ENCODE results near the gene ANXA6.

The ANXA6 gene

GRCh38 chr5:151126199-151126645, 31.4 kb downstream of the ANXA6 start:
- DNase-seq: peak; percentile 72

- DNase-seq: no peak
Observed at GRCh38 chr5:151125421-151125820, 32.2 kb downstream of the ANXA6 start.

GRCh38 chr5:151123897-151124751, 33.5 kb downstream of the ANXA6 start:
- no peak for DNase-seq

- no peak for DNase-seq
Observed at GRCh38 chr5:151122828-151123227, 34.8 kb downstream of the ANXA6 start.

DNA sequence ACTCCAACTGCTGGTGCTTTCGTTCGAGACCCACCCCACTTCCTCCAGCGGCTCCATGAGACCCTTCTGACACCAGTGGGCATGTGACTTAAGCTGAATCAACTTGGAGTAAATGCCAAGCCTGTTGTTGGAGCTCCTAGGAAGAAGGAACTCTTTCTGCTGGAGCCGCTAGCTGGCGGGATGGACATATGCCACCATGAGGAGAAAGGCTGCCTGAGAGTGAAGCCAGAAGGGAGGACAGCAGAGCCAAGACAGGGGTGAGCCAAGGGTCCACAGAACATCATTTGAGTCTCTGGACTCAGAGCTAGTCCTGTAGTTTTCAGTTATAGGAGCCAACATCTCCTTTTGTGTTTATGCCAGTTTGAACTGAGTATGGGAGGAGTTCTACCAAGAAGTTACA, 35.9 kb downstream of the ANXA6 start:
- DNase-seq: no peak

DNA sequence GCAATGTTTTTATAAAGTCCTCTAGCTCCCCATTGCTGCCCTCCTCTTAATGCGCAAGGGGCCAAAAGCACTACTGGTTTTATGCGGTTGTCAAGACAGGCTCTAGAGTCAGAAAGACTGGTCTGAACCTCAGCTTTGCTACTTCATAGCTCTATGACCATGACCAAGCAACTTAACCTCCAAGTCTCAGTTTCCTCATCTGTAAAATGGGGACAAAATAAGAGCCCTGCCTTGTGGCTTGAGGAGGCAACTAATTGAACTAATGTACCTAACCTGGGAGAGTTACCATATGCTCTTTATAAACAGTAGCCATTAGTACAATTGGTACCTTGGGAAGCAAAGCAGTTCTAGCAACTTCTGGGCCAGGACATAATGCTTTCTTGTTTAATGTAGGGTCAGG, 36.5 kb downstream of the ANXA6 start:
- DNase-seq: no peak

GRCh38 chr5:151118913-151119575, 38.5 kb downstream of the ANXA6 start:
- DNase-seq: no peak

DNA sequence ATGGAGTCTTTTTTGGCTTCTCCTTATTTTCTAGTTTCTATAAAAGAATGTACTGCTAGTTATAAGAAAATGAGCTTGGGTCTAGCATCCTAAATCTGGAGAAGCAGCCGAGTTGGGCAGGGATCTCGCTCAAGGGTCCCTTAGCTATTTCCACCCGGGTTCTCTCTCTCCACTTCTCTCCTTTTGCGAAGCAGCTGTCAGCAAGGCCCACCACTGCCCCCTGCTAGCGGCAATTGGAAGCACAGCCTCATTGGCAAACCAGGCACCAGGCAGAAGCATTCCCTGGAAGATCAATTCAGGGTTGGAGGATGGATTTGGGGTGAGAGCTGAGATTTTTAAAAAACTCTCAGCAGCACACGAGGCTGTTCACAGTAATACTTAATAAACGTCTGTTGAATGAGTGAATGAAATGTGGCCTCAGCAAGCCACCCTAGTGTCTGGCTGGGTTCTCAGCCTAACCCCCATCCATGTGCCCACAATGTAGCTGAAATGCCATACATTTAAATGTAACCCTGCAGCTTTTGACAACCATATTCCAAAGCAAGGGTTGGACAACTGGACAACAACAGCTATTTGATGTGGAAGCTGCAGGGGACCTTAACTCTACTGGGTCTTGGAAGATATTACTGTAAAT, 42.2 kb downstream of the ANXA6 start:
- peak; percentile 76 for DNase-seq

- DNase-seq: no peak
Observed at GRCh38 chr5:151113651-151114050, 43.9 kb downstream of the ANXA6 start.

- DNase-seq: no peak
Observed at GRCh38 chr5:151110992-151111391, 46.6 kb downstream of the ANXA6 start.

DNA sequence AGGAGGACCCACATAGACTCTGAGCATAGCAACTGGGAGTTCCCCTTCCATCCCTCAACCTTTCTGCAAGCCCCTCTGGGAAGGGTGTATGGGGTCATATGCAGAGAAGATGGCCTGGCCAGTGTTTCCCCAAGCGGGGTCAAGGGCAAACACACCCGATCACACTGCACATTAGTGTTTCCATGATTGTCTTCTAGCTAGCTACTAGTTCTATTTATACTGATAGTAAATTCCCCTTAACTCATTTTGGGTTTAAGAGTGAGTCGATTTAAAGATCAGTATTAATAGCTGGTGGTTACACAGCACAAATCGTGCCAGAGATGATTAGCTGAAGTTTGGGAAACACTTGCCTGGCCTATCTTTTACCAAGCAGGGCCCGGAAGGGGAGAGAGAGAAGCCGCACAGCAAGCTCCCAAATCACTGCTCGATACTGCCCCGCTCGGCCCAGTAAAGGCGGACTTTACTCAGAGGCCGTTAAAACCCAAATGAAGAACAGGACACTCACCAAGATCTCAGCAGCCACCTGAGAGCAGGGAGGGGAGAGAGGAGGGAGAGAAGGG, 47.4 kb downstream of the ANXA6 start:
- DNase-seq: no peak

DNA sequence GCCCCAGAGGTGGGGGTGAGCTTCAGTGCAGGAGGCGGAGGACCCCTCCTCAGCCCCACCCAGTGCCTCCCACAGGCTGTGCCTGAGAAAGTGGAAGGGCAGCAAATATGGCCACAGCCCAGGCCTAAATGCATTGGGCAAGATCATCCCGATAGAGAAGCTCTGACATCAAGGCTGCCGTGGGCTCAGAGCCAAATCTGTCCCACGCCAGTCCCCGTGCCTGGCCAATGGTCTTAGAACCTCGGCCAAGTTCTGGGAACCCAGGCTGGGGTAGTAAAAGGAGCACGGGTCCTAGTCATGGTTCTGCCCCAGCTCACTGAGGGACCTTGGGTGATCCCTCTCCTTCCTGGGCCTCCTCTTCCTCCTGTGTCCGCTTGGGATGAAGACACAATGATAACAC, 49.0 kb downstream of the ANXA6 start:
- no peak for DNase-seq

DNA sequence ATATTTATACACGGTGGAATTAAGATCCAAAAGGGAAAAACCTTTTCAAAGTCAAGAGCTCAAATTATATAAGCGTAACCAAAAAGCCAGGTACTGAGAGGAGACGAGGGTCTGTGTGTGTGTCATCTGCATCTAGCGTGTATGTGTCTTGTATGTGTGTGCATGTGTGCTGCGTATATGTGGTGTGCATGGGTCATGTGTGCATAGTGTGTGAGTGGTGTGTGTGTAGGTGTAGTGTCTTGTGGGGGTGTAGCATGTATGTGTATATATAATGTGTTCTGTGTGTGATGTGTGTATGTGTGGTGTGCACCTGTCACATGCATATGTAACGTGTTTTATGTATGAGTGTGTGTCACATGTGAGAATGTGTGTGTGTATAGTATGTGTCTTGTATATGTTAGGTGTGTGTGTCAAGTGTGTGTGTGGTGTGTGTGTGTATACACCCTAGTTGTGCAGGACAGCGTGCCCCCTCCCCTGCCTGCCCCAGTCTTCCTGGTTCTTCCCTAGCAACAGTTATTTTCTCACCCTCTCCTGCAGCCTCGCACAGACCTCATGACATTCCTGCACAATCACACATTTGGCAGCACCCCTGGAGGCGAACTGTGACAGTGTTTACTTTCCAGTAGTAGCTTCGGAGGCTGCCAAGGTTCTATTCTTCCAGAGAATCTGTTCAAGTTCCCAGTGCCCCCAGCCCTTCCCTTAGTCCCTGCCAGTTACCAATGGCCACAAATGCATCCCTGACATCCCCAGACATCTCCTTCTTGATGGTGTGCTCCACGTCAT, 49.6 kb downstream of the ANXA6 start:
- DNase-seq: no peak

GRCh38 chr5:151107084-151107483, 50.5 kb downstream of the ANXA6 start:
- DNase-seq: no peak

GRCh38 chr5:151106509-151106908, 51.1 kb downstream of the ANXA6 start:
- no peak for DNase-seq

GRCh38 chr5:151106043-151106442, 51.5 kb downstream of the ANXA6 start:
- no peak for DNase-seq

DNA sequence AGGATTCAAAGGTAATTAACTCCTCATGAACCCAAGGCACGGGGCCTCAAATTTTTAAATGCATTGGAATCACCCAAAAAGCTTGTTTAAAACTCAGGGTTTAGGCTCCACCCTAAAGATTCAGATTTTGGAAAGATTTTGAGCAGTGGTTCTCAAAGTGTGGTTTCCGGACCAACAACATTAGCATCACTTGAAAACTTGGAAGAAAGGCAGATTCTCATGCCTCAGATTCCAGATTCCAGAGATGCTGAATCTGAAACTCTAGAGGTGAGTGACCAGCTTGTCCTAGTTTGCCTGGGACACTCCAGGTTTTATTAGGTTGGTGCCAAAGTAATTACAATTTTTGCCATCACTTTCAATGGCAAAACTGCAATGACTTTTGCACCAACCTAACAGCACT, 52.0 kb downstream of the ANXA6 start:
- no peak for DNase-seq

- DNase-seq: no peak
Observed at GRCh38 chr5:151104795-151105194, 52.8 kb downstream of the ANXA6 start.

DNA sequence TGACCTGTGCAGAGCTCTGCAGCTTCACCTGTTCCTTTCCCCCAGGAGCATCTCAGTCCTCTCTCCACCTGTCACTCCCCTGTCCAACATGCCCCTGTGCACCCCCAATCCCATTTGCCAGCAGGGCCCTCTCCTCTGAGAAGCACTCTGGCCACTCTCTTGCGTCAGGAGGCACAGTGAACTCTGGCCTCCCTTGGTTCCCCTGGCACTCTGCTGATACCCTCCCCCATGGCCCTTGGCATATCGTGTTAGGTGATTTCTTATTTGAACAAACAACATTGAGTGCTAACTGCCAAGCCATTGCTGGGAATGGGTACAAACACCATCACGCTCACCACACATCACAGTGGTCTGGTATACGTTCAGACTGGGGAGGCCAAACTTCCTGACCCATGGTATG, 55.8 kb downstream of the ANXA6 start:
- DNase-seq: no peak

GRCh38 chr5:151101151-151101550, 56.4 kb downstream of the ANXA6 start:
- DNase-seq: no peak

DNA sequence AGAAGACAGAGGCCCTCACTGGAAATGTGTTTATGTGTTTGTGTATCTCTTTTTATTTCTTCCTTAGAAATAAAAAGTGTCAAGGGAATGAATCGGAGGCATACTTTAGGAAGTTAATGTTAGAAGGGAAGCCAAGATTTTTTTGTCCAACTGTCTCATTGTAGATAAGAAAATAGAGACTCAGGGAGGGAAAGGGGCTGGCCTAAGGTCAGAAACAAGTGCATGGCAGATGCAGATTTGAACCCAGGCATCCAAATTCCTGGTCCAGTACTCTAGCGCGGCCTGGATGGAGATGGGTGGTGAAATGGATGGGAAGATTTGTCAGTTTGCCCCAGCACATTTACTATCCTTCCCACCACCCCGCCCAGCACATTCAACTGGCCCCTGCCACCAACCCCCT, 56.9 kb downstream of the ANXA6 start:
- no peak for DNase-seq

DNA sequence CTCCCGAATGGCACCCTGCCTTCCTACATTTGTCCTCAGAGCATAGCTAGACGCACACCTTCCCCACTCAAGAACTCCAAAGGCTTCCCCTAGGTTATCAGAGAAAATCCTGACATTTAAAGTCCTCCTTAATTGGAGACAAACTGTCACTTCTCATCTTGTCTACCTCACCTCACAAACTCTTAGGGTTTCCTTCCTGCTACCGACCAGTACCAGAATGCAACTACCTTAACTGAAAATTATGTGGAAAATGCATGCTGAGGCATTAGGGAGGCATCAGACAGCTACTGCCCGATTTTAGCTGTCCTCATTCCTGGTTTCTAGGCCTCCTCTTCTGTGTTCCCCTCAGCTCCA, 58.8 kb downstream of the ANXA6 start:
- no peak for DNase-seq

All from CD4-positive, alpha-beta T cell treated with Interleukin-17A for 1 hour (primary cell).